Skeletal muscle cell (primary cell): ENCODE data around the gene SEC61A1.

Experiments
- DNase-seq: peaks from one replicate; pipeline ENCODE4 v3.0.0-alpha.2; 2010; ENCODE audit warnings: low read depth
- H3K4me3 ChIP-seq: 2 replicates; pipeline ENCODE4 v1.5.1; 2011; ENCODE audit warnings: low read depth, mild to moderate bottlenecking, control low read depth, low read length, moderate library complexity

Gene SEC61A1

GRCh38 chr3:128053614-128054013 lies 1.4 kb downstream of the SEC61A1 start:
- H3K4me3 ChIP-seq = peak overlapping the region; percentile 92
- no peak for DNase-seq

GRCh38 chr3:128054367-128054766 lies 2.1 kb downstream of the SEC61A1 start:
- no peak for DNase-seq
- H3K4me3 ChIP-seq = peak overlapping the region; percentile 92

- DNase-seq = no peak
Observed at GRCh38 chr3:128056258-128056657, 4.0 kb downstream of the SEC61A1 start.

GRCh38 chr3:128060473-128061381 lies 8.5 kb downstream of the SEC61A1 start:
- peak; percentile 80 for DNase-seq

More at GRCh38 chr3:128056258-128056657, 4.0 kb downstream of the SEC61A1 start:
- no peak overlapping the region for H3K4me3 ChIP-seq

GRCh38 chr3:128062033-128062745 lies 10.0 kb downstream of the SEC61A1 start:
- no peak for DNase-seq
- H3K4me3 ChIP-seq = no peak overlapping the region

More at GRCh38 chr3:128060473-128061381, 8.5 kb downstream of the SEC61A1 start:
- no peak overlapping the region for H3K4me3 ChIP-seq

- DNase-seq = no peak
- H3K4me3 ChIP-seq = no peak overlapping the region
Observed at GRCh38 chr3:128063865-128064264, 11.6 kb downstream of the SEC61A1 start.

- no peak for DNase-seq
- H3K4me3 ChIP-seq = no peak overlapping the region
Observed at GRCh38 chr3:128064962-128065361, 12.7 kb downstream of the SEC61A1 start.

- no peak overlapping the region for H3K4me3 ChIP-seq
- DNase-seq = no peak
Observed at GRCh38 chr3:128066114-128066513, 13.9 kb downstream of the SEC61A1 start.

- H3K4me3 ChIP-seq = no peak overlapping the region
- no peak for DNase-seq
Observed at GRCh38 chr3:128066676-128067075, 14.4 kb downstream of the SEC61A1 start.

- DNase-seq = no peak
- no peak overlapping the region for H3K4me3 ChIP-seq
Observed at GRCh38 chr3:128067489-128067888, 15.3 kb downstream of the SEC61A1 start.

- H3K4me3 ChIP-seq = no peak overlapping the region
- DNase-seq = no peak
Observed at GRCh38 chr3:128068156-128068620, 16.0 kb downstream of the SEC61A1 start.

- DNase-seq = no peak
- H3K4me3 ChIP-seq = no peak overlapping the region
Observed at GRCh38 chr3:128069271-128069670, 17.0 kb downstream of the SEC61A1 start.

GRCh38 chr3:128070898-128071591 lies 18.8 kb downstream of the SEC61A1 start:
- DNase-seq = no peak
- no peak overlapping the region for H3K4me3 ChIP-seq

GRCh38 chr3:128071771-128072453 lies 19.7 kb downstream of the SEC61A1 start:
- no peak overlapping the region for H3K4me3 ChIP-seq
- no peak for DNase-seq

- H3K4me3 ChIP-seq = no peak overlapping the region
- no peak for DNase-seq
Observed at GRCh38 chr3:128072454-128073184, 20.4 kb downstream of the SEC61A1 start.

GRCh38 chr3:128073185-128073725 lies 21.0 kb downstream of the SEC61A1 start:
- no peak overlapping the region for H3K4me3 ChIP-seq
- no peak for DNase-seq

- no peak overlapping the region for H3K4me3 ChIP-seq
- no peak for DNase-seq
Observed at GRCh38 chr3:128073807-128074206, 21.6 kb downstream of the SEC61A1 start.

- H3K4me3 ChIP-seq = peak overlapping the region; percentile 31
- DNase-seq = no peak
Observed at GRCh38 chr3:128074851-128075521, 22.7 kb downstream of the SEC61A1 start.
